DMS153 treated with DMSO at 0.1 percent for 48 hours (cell line): ENCODE results near the gene CES1.
A peak's percentile ranks its signal among the peaks of the same experiment; 100 is the strongest.
"Not testable (repeated sequence)": the region's sequence is repeated elsewhere in the genome, so short reads cannot be mapped to it uniquely, and the experiment has no call there.

Source experiments
- DNase-seq: peaks from one replicate; lab custom pipeline; 2025; ENCODE audit not compliant: unreplicated experiment; lab: John Stamatoyannopoulos, UW

The CES1 gene

DNA sequence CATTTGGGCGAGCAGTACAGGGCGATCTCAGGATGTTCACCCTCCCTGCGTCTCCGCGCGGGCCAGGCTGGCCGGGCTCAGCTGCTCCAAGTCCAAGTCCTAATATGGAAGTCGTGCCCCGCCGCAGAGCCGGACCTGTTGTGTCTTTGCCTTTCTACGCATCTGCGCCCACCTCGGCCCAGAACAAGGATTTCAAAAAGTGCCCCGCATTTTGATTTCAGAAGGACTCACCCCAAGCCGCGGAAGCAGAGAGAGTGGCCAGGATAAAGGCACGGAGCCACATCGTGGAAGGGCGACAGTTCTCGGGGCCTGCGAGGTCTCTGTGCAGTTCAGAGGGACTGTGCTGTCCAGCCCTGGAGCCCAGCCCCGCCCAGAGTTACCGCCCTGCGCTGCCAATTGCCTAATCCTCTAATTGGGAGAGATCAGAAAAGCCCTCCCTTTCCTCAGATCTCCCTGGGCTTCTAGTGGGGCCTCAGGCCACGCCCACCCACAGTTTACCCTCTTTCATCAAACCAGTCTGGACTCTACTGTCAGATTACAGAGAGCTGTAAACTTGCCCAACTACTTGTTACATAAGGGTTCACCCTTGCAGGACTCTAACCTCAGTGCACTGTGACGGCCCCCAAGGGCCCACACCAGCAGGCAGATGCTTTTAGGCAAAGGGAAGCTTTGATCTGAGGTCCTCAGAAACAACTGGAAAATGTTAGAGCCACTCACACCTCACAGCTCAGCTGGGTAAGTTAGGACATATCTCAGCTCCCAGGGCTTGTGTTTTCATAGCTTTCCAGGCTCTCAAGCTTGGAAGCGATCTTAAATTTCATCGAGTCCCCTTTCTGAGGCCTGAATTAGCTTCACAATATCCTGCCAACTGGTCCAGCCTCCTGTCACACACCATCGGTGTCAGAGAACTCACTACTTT is at the start of gene CES1:
TSS of gene CES1 (minus strand) at position 324 of the 919 bp plus-strand sequence. CDS start at position 283, 41 bp downstream.
- no peak for DNase-seq

- DNase-seq: no peak
These were observed 44.0 kb upstream of the CES1 start for GRCh38 chr16:55876854-55877253.

- no peak for DNase-seq
These were observed 42.4 kb upstream of the CES1 start, which contains the start of gene CES5A for GRCh38 chr16:55875273-55875672. Gene CES5A (minus strand): TSS chr16:55875373. CDS start chr16:55875221, 152 bp downstream.

DNA sequence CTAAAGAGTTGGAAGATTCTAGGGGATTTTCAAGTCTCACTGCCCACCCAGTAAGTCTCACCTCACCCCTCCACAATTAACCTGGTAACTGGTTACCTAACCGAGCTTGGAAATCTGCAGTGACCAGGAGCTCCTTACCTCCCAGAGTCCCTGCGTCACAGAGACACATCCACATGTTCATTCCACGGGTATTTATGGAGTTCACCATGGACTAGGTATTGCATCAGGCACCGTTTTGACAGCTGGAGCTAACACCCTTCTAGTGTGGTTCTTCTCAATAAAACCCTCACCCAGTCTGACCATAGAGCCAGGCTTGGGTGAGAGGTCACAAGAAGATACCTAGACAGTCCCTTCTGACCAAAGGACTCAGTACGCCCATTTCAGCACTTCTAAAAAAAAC is 40.2 kb upstream of the CES1 start:
- DNase-seq: no peak

GRCh38 chr16:55872130-55872529 is 39.2 kb upstream of the CES1 start:
- no peak for DNase-seq

DNA sequence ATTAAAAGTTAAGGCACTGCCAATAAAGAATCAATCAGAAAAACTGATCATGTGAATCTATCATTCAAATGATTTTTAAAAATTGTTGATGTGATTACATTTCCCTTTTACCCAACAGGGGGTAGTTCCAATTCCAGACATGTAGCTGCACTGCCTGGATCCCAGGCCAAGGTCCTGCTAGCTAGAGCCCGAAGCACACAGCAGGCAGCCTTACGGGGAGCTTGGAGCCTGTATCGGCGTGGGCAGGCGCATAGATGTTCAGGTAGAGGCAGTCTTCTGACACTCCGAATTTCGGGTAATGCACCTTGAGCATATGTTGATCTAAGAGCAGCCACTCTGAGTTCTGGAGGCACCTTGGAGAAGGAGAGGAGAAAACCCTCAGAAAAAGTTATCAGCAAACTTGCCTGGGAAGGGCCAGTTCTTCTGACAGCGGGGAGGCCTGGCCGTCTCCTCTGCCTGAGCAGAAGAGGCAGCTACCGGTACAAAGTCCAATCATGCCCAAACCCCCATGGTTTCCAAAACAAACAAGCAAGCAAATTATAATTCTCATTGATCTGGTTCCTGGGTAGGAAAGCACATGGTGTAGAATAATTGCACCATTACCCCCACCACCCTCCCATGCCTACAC is 38.6 kb upstream of the CES1 start:
- DNase-seq: no peak

GRCh38 chr16:55868980-55869379 is 36.1 kb upstream of the CES1 start:
- no peak for DNase-seq

- no peak for DNase-seq
These were observed 35.2 kb upstream of the CES1 start for GRCh38 chr16:55868137-55868536.

DNA sequence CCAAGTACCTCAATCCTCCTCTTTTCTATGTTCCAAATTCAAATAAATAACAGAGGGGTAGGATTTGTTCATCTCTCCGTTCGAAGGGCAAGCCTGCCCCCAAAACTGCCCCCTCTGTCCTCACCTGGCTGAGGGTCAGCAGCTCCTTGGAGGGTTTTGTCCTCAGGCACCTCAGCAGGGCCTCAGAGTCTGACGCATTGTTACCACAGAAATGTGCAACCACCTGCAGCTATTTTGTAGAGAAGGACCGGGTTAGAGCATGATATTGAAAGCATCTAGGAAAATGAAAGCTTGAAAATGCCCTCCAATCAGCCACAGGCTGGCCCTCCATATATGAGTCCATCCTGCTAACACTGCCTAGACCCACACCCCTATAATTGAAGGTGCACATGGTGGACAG is 28.4 kb upstream of the CES1 start:
- DNase-seq: no peak

DNA sequence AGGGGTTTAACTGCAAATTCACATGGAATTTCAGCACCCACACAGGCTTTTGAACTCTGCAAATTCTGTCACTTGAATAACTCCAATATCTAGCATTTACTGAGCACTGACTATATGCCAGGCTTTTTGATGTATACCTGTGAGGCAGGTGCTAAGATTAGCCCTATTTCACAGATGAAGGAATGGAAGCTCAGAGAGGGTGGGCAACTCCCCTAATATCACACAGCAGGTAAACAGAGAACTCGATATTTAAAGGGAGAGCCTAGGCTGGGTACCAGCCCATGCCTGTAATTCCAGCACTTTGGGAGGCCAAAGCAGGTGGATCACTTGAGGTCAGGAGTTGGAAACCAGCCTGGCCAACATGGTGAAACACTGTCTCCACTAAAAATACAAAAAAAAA is 24.8 kb upstream of the CES1 start:
- not testable (repeated sequence) for DNase-seq

DNA sequence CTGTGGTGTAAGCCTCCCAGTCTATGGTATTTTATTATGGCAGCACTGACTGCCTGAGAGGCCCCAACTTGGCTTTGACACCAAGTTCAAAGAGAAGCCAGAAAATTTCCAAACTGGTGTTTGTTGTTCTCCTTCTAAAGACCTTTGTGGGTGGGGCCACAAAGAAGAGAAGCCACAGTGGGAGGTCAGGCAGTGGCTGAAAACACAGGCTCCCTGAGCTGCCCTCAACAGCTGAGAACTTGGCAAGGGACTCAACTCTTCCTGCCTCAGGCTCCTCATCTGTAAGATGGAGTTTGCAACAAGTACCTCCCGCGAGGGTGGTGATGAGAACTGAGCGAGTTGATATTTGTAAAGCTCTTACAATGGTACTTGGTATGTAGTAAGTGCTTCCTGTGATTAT is 24.1 kb upstream of the CES1 start:
- no peak for DNase-seq

DNA sequence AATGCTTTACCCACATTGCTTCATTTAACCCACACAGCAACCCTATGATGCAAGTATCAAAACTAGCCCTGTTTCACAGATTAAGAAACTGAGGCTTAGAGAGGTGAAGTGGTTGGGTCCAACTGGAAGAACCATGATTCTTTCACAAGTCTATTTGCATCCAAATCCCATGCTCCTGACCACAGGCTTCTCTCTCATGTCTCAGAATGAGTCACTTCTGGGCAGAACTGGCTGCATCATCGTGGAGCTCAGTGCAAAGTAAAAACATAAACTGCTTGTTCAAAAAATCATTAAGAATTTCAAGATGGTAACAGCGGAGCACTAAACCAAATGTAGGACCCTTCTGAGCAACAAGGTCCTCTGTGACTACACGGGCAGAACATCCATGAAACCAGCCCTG is 20.2 kb upstream of the CES1 start:
- no peak for DNase-seq

GRCh38 chr16:55849536-55849935 is 16.6 kb upstream of the CES1 start:
- no peak for DNase-seq

DNA sequence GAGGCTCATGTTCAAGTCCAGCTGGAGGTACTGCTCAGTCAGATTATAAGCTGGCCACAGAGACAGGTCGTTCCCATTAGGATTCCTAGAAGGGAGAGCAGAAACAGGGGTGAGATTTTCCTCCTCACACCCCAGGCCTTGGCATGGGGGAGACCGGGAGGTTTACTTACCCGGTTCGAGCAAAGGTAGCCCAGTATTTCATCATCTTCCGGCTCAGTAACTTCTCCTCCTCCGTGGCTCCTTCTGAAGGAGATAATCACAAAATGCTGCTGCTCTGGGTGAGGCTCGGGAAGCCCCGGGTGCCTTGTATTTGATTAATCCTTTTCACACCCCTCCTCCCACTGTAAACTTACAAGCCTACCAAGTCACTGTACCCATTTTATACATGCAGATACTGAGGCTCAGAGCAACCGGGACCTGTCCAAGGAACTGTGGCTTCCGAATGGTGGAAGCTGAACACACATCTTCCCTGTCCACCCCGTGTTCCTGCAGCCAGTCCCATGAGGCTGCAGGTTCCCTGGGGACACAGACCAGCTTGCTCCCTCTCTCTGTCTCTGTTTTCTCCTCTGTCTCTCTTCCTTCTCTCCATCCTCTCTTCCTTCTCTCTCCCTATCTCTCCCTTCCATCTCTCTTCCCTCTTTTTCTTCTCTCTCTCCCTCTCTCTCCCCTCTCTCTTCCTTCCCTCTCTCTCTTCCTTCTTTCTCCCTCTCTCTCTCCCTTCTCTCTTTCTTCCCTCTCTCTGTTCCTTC is 13.9 kb upstream of the CES1 start:
- no peak for DNase-seq

- no peak for DNase-seq
These were observed 10.2 kb upstream of the CES1 start for GRCh38 chr16:55843105-55843395.

DNA sequence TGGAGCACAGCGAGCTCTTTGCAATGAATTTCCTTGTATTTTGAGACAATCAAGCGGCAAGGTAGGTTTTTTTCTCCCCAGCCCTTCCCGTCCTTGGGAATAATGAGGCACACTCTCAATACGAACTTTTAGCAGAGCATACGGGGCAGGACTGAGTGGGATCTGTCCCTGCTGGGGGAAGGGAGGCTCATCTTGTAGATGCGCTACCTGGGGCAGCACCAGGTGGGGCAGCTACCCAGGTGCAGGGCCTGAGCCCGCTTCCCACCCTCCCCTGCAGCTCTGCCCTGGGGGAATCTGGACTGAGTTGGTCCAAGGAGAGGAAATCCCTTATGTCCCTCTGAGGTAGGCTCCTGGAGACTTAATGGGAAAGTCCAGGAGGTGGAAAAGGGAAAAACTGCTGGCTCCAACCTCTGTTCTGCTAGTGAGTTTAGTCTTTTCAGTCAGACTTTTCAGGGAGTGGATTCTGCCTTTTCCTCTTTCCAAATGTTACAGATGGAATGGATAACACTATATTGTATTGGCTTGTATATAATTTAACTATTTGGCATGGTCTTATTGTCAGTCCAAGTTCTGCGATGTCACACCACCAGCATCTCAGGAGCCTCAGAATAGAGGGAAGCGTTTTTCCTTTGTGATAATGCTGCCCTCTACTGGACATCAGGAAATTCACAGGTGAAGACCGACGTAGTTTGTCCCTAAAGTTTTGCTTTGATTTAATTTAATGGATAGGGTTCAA is 9.6 kb upstream of the CES1 start:
- DNase-seq: peak; percentile 69

DNA sequence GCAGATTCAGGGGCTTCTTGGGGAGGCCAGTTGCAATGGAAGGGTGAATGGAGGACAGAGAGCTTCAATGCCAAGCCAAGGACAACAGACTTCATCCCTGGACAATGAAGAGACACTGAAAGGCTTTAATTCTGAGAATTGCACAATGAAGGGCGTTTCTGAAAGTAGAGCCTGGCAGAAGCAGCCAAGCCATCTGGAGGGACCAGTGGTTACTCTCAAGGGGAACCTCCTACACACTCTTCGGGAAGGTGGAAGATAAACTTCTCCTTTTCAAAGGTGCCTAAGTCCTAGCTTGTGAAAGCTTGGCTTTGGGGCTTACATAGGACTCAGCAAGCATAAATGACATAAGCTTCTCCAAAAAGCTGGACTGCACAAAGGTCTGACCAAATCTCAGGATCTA is 6.2 kb upstream of the CES1 start:
- no peak for DNase-seq

GRCh38 chr16:55836158-55836611 is 3.3 kb upstream of the CES1 start:
- no peak for DNase-seq

GRCh38 chr16:55835581-55835980 is 2.7 kb upstream of the CES1 start:
- DNase-seq: no peak

- not testable (repeated sequence) for DNase-seq
These were observed 2.3 kb upstream of the CES1 start for GRCh38 chr16:55835173-55835572.

DNA sequence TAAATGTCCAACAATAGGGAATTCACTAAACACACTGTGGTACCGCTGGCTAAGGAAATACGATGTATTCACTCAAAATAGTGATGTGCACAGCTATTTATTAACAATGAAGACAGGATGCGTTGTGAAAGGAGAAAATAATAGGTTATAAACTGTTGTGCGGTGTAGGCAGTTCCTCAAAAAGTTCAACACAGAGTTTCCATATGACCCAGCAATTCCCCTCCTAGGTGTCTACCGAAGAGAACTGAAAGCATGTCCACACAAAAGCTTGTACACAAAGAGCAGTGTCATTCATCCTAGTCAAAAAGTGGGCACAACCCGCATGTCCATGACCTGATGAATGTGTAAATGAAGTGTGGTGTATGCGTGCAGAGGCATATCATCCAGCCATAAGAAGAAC is 1.2 kb upstream of the CES1 start:
- DNase-seq: no peak
